ENCODE results near the gene IRF1. TPM values are rescaled to one million over a fixed set of nuclear protein-coding genes. Genes with fewer than 3 reads are reported as not detected.
A peak's percentile ranks its signal among the peaks of the same experiment; 100 is the strongest.

IRF1 gene
- total RNA-seq, 2 donors from 2014 or later: 42.2 to 47.0 TPM

DNA sequence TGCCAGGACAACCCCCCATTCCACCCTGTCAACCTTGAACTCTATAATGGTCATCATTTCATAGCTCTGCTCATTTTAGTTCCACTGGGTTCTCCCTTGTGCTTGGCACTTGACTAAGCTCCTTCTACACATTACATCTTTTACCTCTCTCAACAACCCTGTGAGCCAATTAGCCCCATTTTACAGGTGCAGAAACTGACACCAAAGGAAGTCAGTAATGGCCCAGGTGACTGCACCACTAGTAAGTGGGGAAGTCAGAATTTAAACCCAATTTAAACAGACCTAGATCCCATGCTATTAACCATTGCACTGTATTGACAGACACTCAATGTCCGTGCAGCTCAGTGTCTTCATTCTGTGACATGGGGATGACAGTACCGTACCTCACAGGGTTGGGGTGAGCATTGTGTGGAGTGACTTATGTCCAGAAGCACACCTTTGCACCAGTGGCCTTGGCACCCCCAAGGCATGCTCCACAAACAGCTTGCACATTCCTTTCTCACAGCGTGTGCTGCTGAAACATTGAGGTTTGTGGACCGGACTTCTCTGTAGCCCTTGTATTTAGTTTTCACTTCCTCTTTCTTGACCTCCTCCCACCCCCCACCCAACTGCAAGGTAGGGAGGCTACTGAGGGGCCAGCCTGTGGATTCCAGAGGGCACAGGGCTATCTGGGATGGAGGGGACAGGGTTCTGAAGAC lies 23.1 kb downstream of the IRF1 start:
- intact Hi-C loops (cut with DNase I): no loop called here
- 84% methylated on average over 4 of the region's 4 CpGs for WGBS

GRCh38 chr5:132466433-132467286 lies 23.9 kb downstream of the IRF1 start:
- no peaks in the 10 kb centered on the region for H3K9me3 ChIP-seq
- intact Hi-C loops (cut with DNase I): no loop called here
- no peak overlapping the region for H3K4me3 ChIP-seq
- H3K27me3 ChIP-seq (replicated peaks; ENCODE audit: insufficient read depth): no peaks in the 10 kb centered on the region
- TF ChIP-seq CTCF (IDR thresholded peaks at IDR 0.05) (no peak), POLR2A (IDR thresholded peaks at IDR 0.05) (no peak), POLR2AphosphoS5 (IDR thresholded peaks at IDR 0.05) (no peak)
- peaks cover 0 to 3% of the 10 kb centered on the region in 2 donors for H3K36me3 ChIP-seq
- DNase-seq (ENCODE audit: low spot score): no peak
- peaks cover 8% of the 10 kb centered on the region for H3K4me1 ChIP-seq (replicated peaks)
- no peak overlapping the region for H3K27ac ChIP-seq
- WGBS: 53% methylated on average over 18 of the region's 18 CpGs

More for the DNA sequence above, 23.1 kb downstream of the IRF1 start:
- no peaks in the 10 kb centered on the region for H3K27me3 ChIP-seq (replicated peaks; ENCODE audit: insufficient read depth)
- H3K9me3 ChIP-seq: no peaks in the 10 kb centered on the region
- no peak for DNase-seq (ENCODE audit: low spot score)
- peaks cover 0 to 3% of the 10 kb centered on the region in 2 donors for H3K36me3 ChIP-seq
- no peak overlapping the region for H3K27ac ChIP-seq
- H3K4me3 ChIP-seq: no peak overlapping the region
- TF ChIP-seq POLR2AphosphoS5 (IDR thresholded peaks at IDR 0.05) (no peak), POLR2A (IDR thresholded peaks at IDR 0.05) (no peak), CTCF (IDR thresholded peaks at IDR 0.05) (no peak)
- peaks cover 8% of the 10 kb centered on the region for H3K4me1 ChIP-seq (replicated peaks)

DNA sequence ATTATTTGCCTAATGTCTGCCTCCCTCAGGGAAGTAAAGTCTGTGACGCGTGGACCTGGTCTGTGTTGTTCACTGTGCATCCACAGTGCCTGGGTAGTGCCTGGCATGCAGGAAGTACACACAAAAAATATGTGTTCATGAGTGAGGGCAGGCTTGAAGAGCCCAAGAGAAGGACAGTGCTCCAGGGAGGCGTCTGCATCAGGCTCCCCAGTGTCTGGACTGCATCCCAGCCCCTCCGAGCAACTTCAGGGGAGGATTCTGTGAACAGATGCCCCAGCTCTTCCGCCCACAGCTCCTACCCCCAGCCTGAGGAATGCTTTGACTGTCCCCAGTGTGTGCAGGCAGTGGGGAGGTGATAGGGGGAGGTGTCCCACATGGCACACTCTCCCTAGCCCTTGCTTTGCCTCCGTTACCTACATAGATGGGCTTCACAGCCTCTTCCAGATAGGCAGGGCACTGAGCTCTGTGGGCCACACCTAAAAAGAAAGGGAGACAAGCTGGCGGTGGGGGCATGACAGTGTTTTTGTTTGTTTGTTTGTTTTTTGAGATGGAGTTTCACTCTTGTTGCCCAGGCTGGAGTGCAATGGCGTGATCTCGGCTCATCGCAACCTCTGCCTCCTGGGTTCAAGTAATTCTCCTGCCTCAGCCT lies 25.4 kb downstream of the IRF1 start:
- intact Hi-C loops (cut with DNase I): no loop called here
- peaks cover 0 to 3% of the 10 kb centered on the region in 2 donors for H3K36me3 ChIP-seq
- H3K27me3 ChIP-seq (replicated peaks; ENCODE audit: insufficient read depth): no peaks in the 10 kb centered on the region
- H3K4me3 ChIP-seq: no peak overlapping the region
- WGBS: 69% methylated on average over 10 of the region's 10 CpGs
- DNase-seq (ENCODE audit: low spot score): no peak
- no peaks in the 10 kb centered on the region for H3K9me3 ChIP-seq
- TF ChIP-seq POLR2A (IDR thresholded peaks at IDR 0.05) (no peak), CTCF (IDR thresholded peaks at IDR 0.05) (no peak), POLR2AphosphoS5 (IDR thresholded peaks at IDR 0.05) (no peak)
- H3K27ac ChIP-seq: peak overlapping the region; percentile 67 to 69
- H3K4me1 ChIP-seq (replicated peaks): peaks cover 8% of the 10 kb centered on the region

GRCh38 chr5:132464156-132464939 lies 26.2 kb downstream of the IRF1 start:
- Histone ChIP-seq H3K36me3 (peaks cover 0 to 3% of the 10 kb centered on the region in 2 donors), H3K9me3 (no peaks in the 10 kb centered on the region), H3K4me3 (peak overlapping the region in 1 of 2 donors; percentile 7), H3K27me3 (replicated peaks; ENCODE audit: insufficient read depth) (no peaks in the 10 kb centered on the region), H3K4me1 (replicated peaks) (peaks cover 8% of the 10 kb centered on the region), H3K27ac (peak overlapping the region; percentile 67 to 69)
- peak; percentile 29 for TF ChIP-seq POLR2AphosphoS5 (IDR thresholded peaks at IDR 0.05)
- TF ChIP-seq POLR2A (IDR thresholded peaks at IDR 0.05): no peak
- TF ChIP-seq CTCF (IDR thresholded peaks at IDR 0.05): peak in 2 of 4 experiments; percentile 46 to 55
- no peak for DNase-seq (ENCODE audit: low spot score)
- intact Hi-C loops (cut with DNase I): no loop called here
- WGBS: 18% methylated on average over 15 of the region's 15 CpGs

Measured in prostate gland (tissue), 2 donors.